Uterus (tissue), 2 donors: Measurements from ENCODE around the gene FOXN3.

Experiments
- POLR2A ChIP-seq, 2 donors: fragments of 450-650 bp; IDR thresholded peaks; one replicate each; pipeline ENCODE4 v1.6.1; 2016; ENCODE audit warnings: antibody characterized with exemption in 2 of 2, mild to moderate bottlenecking in 1 of 2, moderate library complexity in 1 of 2
- TF ChIP-seq, protein P1 (sequence below), 4 experiments: fragments of 200-600 bp in 2 of 4; fragments of 450-650 bp in 2 of 4; sonication (generic) in 2 of 4; IDR thresholded peaks; one replicate each; pipeline ENCODE4 v1.5.1; 2016 to 2019; ENCODE audit warnings: antibody characterized with exemption in 4 of 4, mild to moderate bottlenecking in 2 of 4, moderate library complexity in 1 of 4

DNA sequence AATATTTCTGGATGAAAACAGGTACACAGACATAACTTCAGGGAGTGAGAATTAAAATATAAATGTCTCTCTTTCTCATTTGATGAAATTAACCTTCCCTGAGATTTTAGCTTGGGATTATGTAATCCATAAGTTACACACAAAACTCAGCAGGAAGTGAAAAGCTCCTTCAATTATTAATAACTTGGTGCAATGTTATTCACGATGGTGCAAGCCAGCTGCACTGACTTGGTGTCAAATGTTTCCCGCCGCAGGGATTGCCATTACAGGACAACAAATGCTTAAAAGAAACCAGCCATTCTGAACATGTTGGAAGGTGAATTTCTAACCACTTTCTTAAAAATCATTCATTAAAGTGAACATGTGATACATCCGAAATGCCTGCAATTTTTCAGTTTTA, 250.4 kb downstream of the FOXN3 start:
- no peak for TF ChIP-seq POLR2A (IDR thresholded peaks at IDR 0.05)
- TF ChIP-seq, protein P1, sequence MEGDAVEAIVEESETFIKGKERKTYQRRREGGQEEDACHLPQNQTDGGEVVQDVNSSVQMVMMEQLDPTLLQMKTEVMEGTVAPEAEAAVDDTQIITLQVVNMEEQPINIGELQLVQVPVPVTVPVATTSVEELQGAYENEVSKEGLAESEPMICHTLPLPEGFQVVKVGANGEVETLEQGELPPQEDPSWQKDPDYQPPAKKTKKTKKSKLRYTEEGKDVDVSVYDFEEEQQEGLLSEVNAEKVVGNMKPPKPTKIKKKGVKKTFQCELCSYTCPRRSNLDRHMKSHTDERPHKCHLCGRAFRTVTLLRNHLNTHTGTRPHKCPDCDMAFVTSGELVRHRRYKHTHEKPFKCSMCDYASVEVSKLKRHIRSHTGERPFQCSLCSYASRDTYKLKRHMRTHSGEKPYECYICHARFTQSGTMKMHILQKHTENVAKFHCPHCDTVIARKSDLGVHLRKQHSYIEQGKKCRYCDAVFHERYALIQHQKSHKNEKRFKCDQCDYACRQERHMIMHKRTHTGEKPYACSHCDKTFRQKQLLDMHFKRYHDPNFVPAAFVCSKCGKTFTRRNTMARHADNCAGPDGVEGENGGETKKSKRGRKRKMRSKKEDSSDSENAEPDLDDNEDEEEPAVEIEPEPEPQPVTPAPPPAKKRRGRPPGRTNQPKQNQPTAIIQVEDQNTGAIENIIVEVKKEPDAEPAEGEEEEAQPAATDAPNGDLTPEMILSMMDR (IDR thresholded peaks at IDR 0.05) = no peak
